Ishikawa (cell line): ENCODE measurements around the gene RAI1.

ENCODE experiments used
- CEBPB ChIP-seq: IDR thresholded peaks from 2 replicates; pipeline ENCODE4 v1.6.1; 2012
- CREB1 ChIP-seq: IDR thresholded peaks from 2 replicates; pipeline ENCODE4 v1.6.1; 2012; ENCODE audit warnings: low read depth
- ZBTB7A ChIP-seq: IDR thresholded peaks from 2 replicates; pipeline ENCODE4 v1.6.1; 2012; ENCODE audit warnings: low read depth
- TF ChIP-seq, protein P1 (sequence below): IDR thresholded peaks from 2 replicates; pipeline ENCODE4 v1.6.1; 2012
- TF ChIP-seq, protein P2 (sequence below): IDR thresholded peaks from 2 replicates; pipeline ENCODE4 v1.6.1; 2012; ENCODE audit warnings: low read depth, mild to moderate bottlenecking

DNA sequence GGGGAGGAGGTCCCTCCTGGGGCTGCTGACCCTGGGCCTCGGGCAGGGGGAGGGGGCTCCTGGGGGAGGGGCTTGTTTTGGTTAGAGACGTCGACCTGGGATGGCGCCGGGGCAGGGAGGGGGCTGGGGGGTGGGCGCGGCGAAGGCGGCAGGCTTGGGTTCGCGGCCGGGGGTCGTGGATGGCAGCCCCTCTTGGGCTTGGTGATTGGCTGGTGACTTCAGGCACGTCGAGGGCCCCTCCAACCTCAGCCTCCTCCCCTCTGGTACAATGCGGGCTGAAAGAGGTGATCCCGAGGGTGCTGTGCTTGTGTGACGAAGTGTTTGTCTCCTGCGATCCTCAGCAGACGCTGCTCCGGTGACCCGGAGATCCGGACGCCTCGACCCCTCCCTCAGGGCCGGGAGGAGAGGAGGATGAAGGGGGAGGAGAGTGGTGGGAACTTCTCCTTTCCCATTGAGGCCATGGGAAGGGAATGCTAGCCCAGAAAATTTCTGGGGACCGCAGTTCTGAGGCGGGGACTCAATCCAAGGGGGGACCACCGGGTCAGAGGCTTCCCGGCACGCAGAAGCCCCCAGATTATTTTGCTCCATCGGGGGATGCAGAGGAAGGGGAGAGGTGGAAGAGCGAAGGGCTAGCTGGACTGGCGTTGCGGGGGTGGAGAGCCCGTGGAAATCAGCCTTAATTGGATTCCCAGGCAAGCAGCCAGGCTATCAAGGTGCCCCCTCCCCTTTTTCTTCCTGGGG, 43.9 kb downstream of the RAI1 start:
- TF ChIP-seq, protein P1, sequence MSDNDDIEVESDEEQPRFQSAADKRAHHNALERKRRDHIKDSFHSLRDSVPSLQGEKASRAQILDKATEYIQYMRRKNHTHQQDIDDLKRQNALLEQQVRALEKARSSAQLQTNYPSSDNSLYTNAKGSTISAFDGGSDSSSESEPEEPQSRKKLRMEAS: no peak
- TF ChIP-seq CEBPB (no peak), ZBTB7A (no peak), CREB1 (no peak)
- TF ChIP-seq, protein P2, sequence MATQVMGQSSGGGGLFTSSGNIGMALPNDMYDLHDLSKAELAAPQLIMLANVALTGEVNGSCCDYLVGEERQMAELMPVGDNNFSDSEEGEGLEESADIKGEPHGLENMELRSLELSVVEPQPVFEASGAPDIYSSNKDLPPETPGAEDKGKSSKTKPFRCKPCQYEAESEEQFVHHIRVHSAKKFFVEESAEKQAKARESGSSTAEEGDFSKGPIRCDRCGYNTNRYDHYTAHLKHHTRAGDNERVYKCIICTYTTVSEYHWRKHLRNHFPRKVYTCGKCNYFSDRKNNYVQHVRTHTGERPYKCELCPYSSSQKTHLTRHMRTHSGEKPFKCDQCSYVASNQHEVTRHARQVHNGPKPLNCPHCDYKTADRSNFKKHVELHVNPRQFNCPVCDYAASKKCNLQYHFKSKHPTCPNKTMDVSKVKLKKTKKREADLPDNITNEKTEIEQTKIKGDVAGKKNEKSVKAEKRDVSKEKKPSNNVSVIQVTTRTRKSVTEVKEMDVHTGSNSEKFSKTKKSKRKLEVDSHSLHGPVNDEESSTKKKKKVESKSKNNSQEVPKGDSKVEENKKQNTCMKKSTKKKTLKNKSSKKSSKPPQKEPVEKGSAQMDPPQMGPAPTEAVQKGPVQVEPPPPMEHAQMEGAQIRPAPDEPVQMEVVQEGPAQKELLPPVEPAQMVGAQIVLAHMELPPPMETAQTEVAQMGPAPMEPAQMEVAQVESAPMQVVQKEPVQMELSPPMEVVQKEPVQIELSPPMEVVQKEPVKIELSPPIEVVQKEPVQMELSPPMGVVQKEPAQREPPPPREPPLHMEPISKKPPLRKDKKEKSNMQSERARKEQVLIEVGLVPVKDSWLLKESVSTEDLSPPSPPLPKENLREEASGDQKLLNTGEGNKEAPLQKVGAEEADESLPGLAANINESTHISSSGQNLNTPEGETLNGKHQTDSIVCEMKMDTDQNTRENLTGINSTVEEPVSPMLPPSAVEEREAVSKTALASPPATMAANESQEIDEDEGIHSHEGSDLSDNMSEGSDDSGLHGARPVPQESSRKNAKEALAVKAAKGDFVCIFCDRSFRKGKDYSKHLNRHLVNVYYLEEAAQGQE: no peak
